Right hindlimb (tissue), 1 donor: ENCODE measurements around the gene NSMCE1.
"Not testable (repeated sequence)": the region's sequence is repeated elsewhere in the genome, so short reads cannot be mapped to it uniquely, and the experiment has no call there.

ENCODE experiments used
- DNase-seq: peaks from one replicate; pipeline ENCODE4 v3.0.0-alpha.2; 2018

NSMCE1 gene

GRCh38 chr16:27269300-27270150 is 953 bp upstream of the NSMCE1 start:
- DNase-seq = no peak

GRCh38 chr16:27267037-27267677 is 1.4 kb downstream of the NSMCE1 start:
- no peak for DNase-seq

- no peak for DNase-seq
These were observed 2.6 kb downstream of the NSMCE1 start for GRCh38 chr16:27265982-27266381.

GRCh38 chr16:27264151-27264550 is 4.4 kb downstream of the NSMCE1 start:
- DNase-seq = no peak

GRCh38 chr16:27262904-27263423 is 5.6 kb downstream of the NSMCE1 start:
- DNase-seq = not testable (repeated sequence)

- DNase-seq = no peak
These were observed 8.9 kb downstream of the NSMCE1 start for GRCh38 chr16:27259710-27260109.

- DNase-seq = no peak
These were observed 10.3 kb downstream of the NSMCE1 start for GRCh38 chr16:27258241-27258734.

GRCh38 chr16:27257271-27257670 is 11.3 kb downstream of the NSMCE1 start:
- no peak for DNase-seq

GRCh38 chr16:27256861-27257260 is 11.7 kb downstream of the NSMCE1 start:
- DNase-seq = no peak

GRCh38 chr16:27254262-27254811 is 14.2 kb downstream of the NSMCE1 start:
- DNase-seq = no peak

- DNase-seq = no peak
These were observed 15.0 kb downstream of the NSMCE1 start for GRCh38 chr16:27253526-27253930.

GRCh38 chr16:27252206-27252585 is 16.4 kb downstream of the NSMCE1 start:
- DNase-seq = no peak

- DNase-seq = no peak
These were observed 16.9 kb downstream of the NSMCE1 start for GRCh38 chr16:27251541-27252205.

- not testable (repeated sequence) for DNase-seq
These were observed 19.7 kb downstream of the NSMCE1 start for GRCh38 chr16:27248886-27249285.

- DNase-seq = no peak
These were observed 20.5 kb downstream of the NSMCE1 start for GRCh38 chr16:27248036-27248435.

- DNase-seq = not testable (repeated sequence)
These were observed 21.5 kb downstream of the NSMCE1 start for GRCh38 chr16:27247076-27247475.

GRCh38 chr16:27246439-27246838 is 22.1 kb downstream of the NSMCE1 start:
- DNase-seq = no peak

- DNase-seq = peak; percentile 91
These were observed 23.0 kb downstream of the NSMCE1 start for GRCh38 chr16:27245276-27246172.

- no peak for DNase-seq
These were observed 24.2 kb downstream of the NSMCE1 start for GRCh38 chr16:27244363-27244755.

- DNase-seq = no peak
These were observed 24.7 kb downstream of the NSMCE1 start for GRCh38 chr16:27243725-27244362.

GRCh38 chr16:27242868-27243590 is 25.5 kb downstream of the NSMCE1 start:
- DNase-seq = peak; percentile 82
